Esophagus muscularis mucosa (tissue), 4 donors: ENCODE measurements around the gene INPP4B. TPM values are rescaled to one million over a fixed set of nuclear protein-coding genes. Genes with fewer than 3 reads are reported as not detected.

Source experiments
- DNase-seq: peaks from one replicate; pipeline ENCODE4 v3.0.0-alpha.2; 2017; ENCODE audit errors: extremely low spot score
- H3K27ac ChIP-seq, 4 donors: fragments of 200-600 bp; sonication (generic); replicated peaks in 1 of 4; 1 replicate in 3 of 4; 2 replicates in 1 of 4; pipeline ENCODE4 v1.5.1; 2016 to 2019; ENCODE audit warnings: mild to moderate bottlenecking in 1 of 4
- H3K27me3 ChIP-seq, 4 donors: fragments of 200-600 bp; sonication (generic); one replicate each; pipeline versions ENCODE4 v1.5.1 to v1.6.0; 2016 to 2019
- H3K36me3 ChIP-seq, 4 donors: fragments of 200-600 bp; sonication (generic); one replicate each; pipeline ENCODE4 v1.5.1; 2016 to 2019
- H3K4me1 ChIP-seq, 4 donors: fragments of 200-600 bp; sonication (generic); one replicate each; pipeline ENCODE4 v1.5.1; 2016 to 2019
- H3K4me3 ChIP-seq, 4 donors: fragments of 200-600 bp; sonication (generic); 1 replicate in 2 of 4; 2 replicates in 2 of 4; pipeline ENCODE4 v1.5.1; 2016 to 2019; ENCODE audit warnings: mild to moderate bottlenecking in 4 of 4, moderate library complexity in 1 of 4
- H3K9me3 ChIP-seq, 4 donors: fragments of 200-600 bp; sonication (generic); 1 replicate in 3 of 4; 2 replicates in 1 of 4; pipeline ENCODE4 v1.5.1; 2016 to 2019
- CTCF ChIP-seq, 3 experiments: fragments of 200-600 bp in 2 of 3; fragments of 450-650 bp in 1 of 3; sonication (generic) in 2 of 3; IDR thresholded peaks; one replicate each; pipeline ENCODE4 v1.5.1; 2017 to 2019; ENCODE audit warnings: antibody characterized with exemption in 3 of 3, mild to moderate bottlenecking in 2 of 3, moderate library complexity in 1 of 3
- EP300 ChIP-seq: sonication (generic); formaldehyde crosslinking; IDR thresholded peaks from one replicate; pipeline ENCODE4 v1.6.1; 2017; ENCODE audit warnings: antibody characterized with exemption
- POLR2A ChIP-seq: fragments of 450-650 bp; IDR thresholded peaks from one replicate; pipeline ENCODE4 v1.6.1; 2017; ENCODE audit warnings: antibody characterized with exemption, moderate library complexity, mild to moderate bottlenecking, low read depth
- POLR2AphosphoS5 ChIP-seq, 2 donors: sonication (generic); formaldehyde crosslinking; IDR thresholded peaks; one replicate each; pipeline ENCODE4 v1.6.1; 2017; ENCODE audit warnings: antibody characterized with exemption in 2 of 2
- WGBS: methylation state at CpG from one replicate; pipeline ENCODE4 v1.1.5; 2018; 5-methylcytosine and 5-hydroxymethylcytosine counted together
- intact Hi-C: fragments of 100-400 bp; cut with DNase I; formaldehyde crosslinking; loops from one replicate; pipeline ENCODE4 v1.15.1; 2023
- total RNA-seq, 4 donors: library from RNA; depleted of rRNA; stranded (reverse); fragments of >200 nt; gene quantifications; one replicate each; pipeline versions ENCODE4 v1.1.0 to v1.2.1, GENCODE V29; 2016

The INPP4B gene
- total RNA-seq, 4 donors from 2014 or later: 12.7 to 23.4 (median 15.9) TPM

- no peak for DNase-seq
- intact Hi-C loops: no loop called here
- Histone ChIP-seq H3K36me3 (no peaks in the 10 kb centered on the region), H3K9me3 (no peaks in the 10 kb centered on the region), H3K4me1 (peaks cover 0 to 6% (median 4%) of the 10 kb centered on the region in 4 donors), H3K27me3 (no peaks in the 10 kb centered on the region), H3K27ac (no peak overlapping the region), H3K4me3 (no peak overlapping the region)
- TF ChIP-seq EP300: no peak
- TF ChIP-seq POLR2A: no peak
- no peak for TF ChIP-seq POLR2AphosphoS5 (IDR thresholded peaks at IDR 0.05)
- no peak for TF ChIP-seq CTCF (IDR thresholded peaks at IDR 0.05)
- 37% methylated on average over 1 of the region's 1 CpG for WGBS
Observed at GRCh38 chr4:142781114-142781513, 65.0 kb downstream of the INPP4B start.

DNA sequence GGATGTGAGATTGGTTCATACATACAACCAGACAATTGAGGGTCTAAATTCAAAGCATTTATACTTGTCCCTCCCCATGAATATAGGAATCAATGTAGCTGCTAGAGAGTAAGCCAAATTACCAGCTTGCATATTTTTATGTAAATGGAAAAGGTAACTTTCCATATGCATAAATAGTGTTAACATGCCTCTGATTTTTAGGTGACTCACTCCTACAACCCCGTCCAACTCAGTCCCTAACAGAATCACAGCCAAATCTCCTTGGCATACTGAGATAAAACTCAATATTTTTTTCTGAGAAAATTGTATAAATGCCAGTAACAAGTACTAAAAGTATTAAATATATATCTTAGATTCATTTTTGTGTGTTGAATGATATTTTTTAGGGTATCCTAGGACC lies 67.2 kb downstream of the INPP4B start:
- Histone ChIP-seq H3K36me3 (no peaks in the 10 kb centered on the region), H3K27me3 (no peaks in the 10 kb centered on the region), H3K4me3 (no peak overlapping the region), H3K9me3 (no peaks in the 10 kb centered on the region), H3K27ac (no peak overlapping the region), H3K4me1 (peaks cover 0 to 6% (median 4%) of the 10 kb centered on the region in 4 donors)
- TF ChIP-seq POLR2A (no peak), POLR2AphosphoS5 (IDR thresholded peaks at IDR 0.05) (no peak), CTCF (IDR thresholded peaks at IDR 0.05) (no peak), EP300 (no peak)
- intact Hi-C loops: no loop called here
- no peak for DNase-seq
- 42% methylated on average over 1 of the region's 1 CpG for WGBS

DNA sequence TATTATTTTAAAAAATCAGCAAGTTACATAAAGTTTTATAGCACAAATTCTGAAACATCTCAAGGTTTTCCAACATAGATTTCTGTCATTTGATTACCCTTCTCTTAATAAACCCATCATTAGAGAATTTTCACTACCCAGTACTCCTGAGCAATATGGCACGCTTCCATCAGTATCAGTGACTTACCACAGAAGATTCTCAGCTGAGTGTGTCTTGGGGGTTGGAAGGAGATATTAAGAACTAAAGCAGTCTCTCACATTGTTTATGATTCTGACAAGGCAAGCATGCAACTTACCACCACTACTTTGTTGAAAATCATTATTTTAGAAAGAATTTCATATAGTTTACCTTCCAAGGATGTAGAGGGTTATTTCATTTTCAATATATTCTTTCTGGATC lies 67.7 kb downstream of the INPP4B start:
- Histone ChIP-seq H3K27me3 (no peaks in the 10 kb centered on the region), H3K4me1 (peaks cover 0 to 6% (median 4%) of the 10 kb centered on the region in 4 donors), H3K4me3 (no peak overlapping the region), H3K9me3 (no peaks in the 10 kb centered on the region), H3K27ac (no peak overlapping the region), H3K36me3 (no peaks in the 10 kb centered on the region)
- no peak for DNase-seq
- TF ChIP-seq CTCF (IDR thresholded peaks at IDR 0.05): no peak
- no peak for TF ChIP-seq POLR2AphosphoS5 (IDR thresholded peaks at IDR 0.05)
- TF ChIP-seq EP300: no peak
- TF ChIP-seq POLR2A: no peak
- WGBS: 100% methylated on average over 1 of the region's 1 CpG
- intact Hi-C loops: no loop called here

DNA sequence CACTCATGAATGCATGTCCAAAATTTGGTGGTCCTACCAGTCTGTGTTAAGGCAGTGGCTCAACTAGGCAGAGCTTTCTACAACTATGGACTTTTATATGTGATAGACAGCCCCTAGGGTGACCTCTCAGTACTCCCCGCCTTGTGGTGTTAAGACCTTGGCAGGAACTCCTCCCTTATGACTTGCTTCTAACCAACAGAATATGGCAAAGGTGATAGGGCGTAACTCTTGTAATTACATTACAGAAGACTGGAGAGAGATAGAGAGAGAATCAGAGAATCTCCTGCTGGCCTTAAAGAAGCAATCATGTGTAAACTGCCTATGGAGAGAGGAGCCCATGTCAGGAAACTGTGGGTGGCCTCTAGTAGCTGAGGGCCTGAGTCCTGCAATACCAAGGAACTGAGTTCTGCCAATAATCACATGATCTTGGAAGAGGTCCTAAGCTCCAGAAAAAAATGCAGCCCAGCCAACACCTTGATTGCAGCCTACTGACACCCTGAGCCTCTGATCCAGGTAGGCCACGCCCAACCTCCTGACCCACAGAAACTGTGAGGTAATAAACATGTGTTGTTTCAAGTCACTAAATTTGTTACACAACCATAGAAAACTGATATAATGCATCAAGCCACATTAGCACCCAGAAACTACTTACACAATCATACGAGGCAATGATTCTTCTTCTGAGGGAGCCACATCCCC lies 68.9 kb downstream of the INPP4B start:
- DNase-seq: no peak
- Histone ChIP-seq H3K9me3 (no peaks in the 10 kb centered on the region), H3K4me3 (no peak overlapping the region), H3K27ac (no peak overlapping the region), H3K27me3 (no peaks in the 10 kb centered on the region), H3K36me3 (no peaks in the 10 kb centered on the region), H3K4me1 (peaks cover 0 to 6% (median 4%) of the 10 kb centered on the region in 4 donors)
- intact Hi-C loops: no loop called here
- 95% methylated on average over 4 of the region's 4 CpGs for WGBS
- no peak for TF ChIP-seq CTCF (IDR thresholded peaks at IDR 0.05)
- no peak for TF ChIP-seq POLR2AphosphoS5 (IDR thresholded peaks at IDR 0.05)
- TF ChIP-seq POLR2A: no peak
- no peak for TF ChIP-seq EP300

GRCh38 chr4:142776026-142776425 lies 70.1 kb downstream of the INPP4B start:
- Histone ChIP-seq H3K4me3 (no peak overlapping the region), H3K36me3 (no peaks in the 10 kb centered on the region), H3K27me3 (no peaks in the 10 kb centered on the region), H3K9me3 (no peaks in the 10 kb centered on the region), H3K4me1 (peaks cover 0 to 6% (median 4%) of the 10 kb centered on the region in 4 donors), H3K27ac (no peak overlapping the region)
- WGBS: 87% methylated on average over 2 of the region's 2 CpGs
- TF ChIP-seq CTCF (IDR thresholded peaks at IDR 0.05) (no peak), POLR2A (no peak), EP300 (no peak), POLR2AphosphoS5 (IDR thresholded peaks at IDR 0.05) (no peak)
- intact Hi-C loops: no loop called here
- DNase-seq: no peak
